Tibial artery (tissue), 4 donors: ENCODE results near the gene ARSI.

Experiments used
- DNase-seq, 2 donors: peaks; one replicate each; pipeline ENCODE4 v3.0.0-alpha.2; 2019
- H3K27ac ChIP-seq, 2 donors: fragments of 200-600 bp; sonication (generic) in 1 of 2; 1 replicate in 1 of 2; 2 replicates in 1 of 2; pipeline ENCODE4 v1.5.1; 2018 to 2019; ENCODE audit warnings: mild to moderate bottlenecking in 1 of 2
- H3K27me3 ChIP-seq, 2 donors: fragments of 200-600 bp; sonication (generic) in 1 of 2; one replicate each; pipeline versions ENCODE4 v1.5.1 to v1.6.0; 2016 to 2019
- H3K36me3 ChIP-seq, 3 donors: fragments of 200-600 bp; sonication (generic) in 2 of 3; one replicate each; pipeline ENCODE4 v1.5.1; 2016 to 2019; ENCODE audit warnings: mild to moderate bottlenecking in 2 of 3
- H3K4me1 ChIP-seq, 4 donors: fragments of 200-600 bp; sonication (generic) in 2 of 4; 1 replicate in 3 of 4; 2 replicates in 1 of 4; pipeline ENCODE4 v1.5.1; 2016 to 2019
- H3K4me3 ChIP-seq, 2 donors: fragments of 200-600 bp; sonication (generic) in 1 of 2; 1 replicate in 1 of 2; 2 replicates in 1 of 2; pipeline ENCODE4 v1.5.1; 2018 to 2019; ENCODE audit warnings: mild to moderate bottlenecking in 2 of 2
- H3K9me3 ChIP-seq, 3 donors: fragments of 200-600 bp; sonication (generic) in 1 of 3; one replicate each; pipeline ENCODE4 v1.5.1; 2016 to 2019
- CTCF ChIP-seq, 2 experiments: fragments of 200-600 bp in 1 of 2; fragments of 450-650 bp in 1 of 2; IDR thresholded peaks; one replicate each; pipeline ENCODE4 v1.5.1; 2017 to 2019; ENCODE audit warnings: antibody characterized with exemption in 2 of 2, mild to moderate bottlenecking in 1 of 2, moderate library complexity in 1 of 2
- intact Hi-C: fragments of 100-400 bp; cut with DNase I; formaldehyde crosslinking; loops from one replicate; pipeline ENCODE4 v1.15.0; 2023; ENCODE audit warnings: low total_unique reads

Gene ARSI

GRCh38 chr5:150297934-150298595 lies 4.6 kb downstream of the ARSI start:
- Histone ChIP-seq H3K4me3 (no peak overlapping the region), H3K4me1 (peaks cover 0 to 23% (median 12%) of the 10 kb centered on the region in 4 donors), H3K36me3 (no peaks in the 10 kb centered on the region), H3K27ac (no peak overlapping the region), H3K27me3 (no peaks in the 10 kb centered on the region), H3K9me3 (no peaks in the 10 kb centered on the region)
- DNase-seq: peak in 1 of 2 donors; percentile 57
- intact Hi-C loops: no loop called here
- TF ChIP-seq CTCF (IDR thresholded peaks at IDR 0.05): no peak

GRCh38 chr5:150297236-150297890 lies 5.3 kb downstream of the ARSI start:
- Histone ChIP-seq H3K27me3 (no peaks in the 10 kb centered on the region), H3K4me1 (peaks cover 0 to 16% (median 6%) of the 10 kb centered on the region in 4 donors), H3K9me3 (no peaks in the 10 kb centered on the region), H3K36me3 (no peaks in the 10 kb centered on the region), H3K4me3 (no peak overlapping the region), H3K27ac (no peak overlapping the region)
- DNase-seq: peak in 1 of 2 donors; percentile 47
- no peak for TF ChIP-seq CTCF (IDR thresholded peaks at IDR 0.05)
- intact Hi-C loops: no loop called here

- Histone ChIP-seq H3K9me3 (no peaks in the 10 kb centered on the region), H3K4me3 (no peak overlapping the region), H3K36me3 (no peaks in the 10 kb centered on the region), H3K4me1 (peaks cover 0 to 9% (median 0%) of the 10 kb centered on the region in 4 donors), H3K27ac (no peak overlapping the region), H3K27me3 (no peaks in the 10 kb centered on the region)
- TF ChIP-seq CTCF (IDR thresholded peaks at IDR 0.05): no peak
- intact Hi-C loops: no loop called here
- DNase-seq: no peak
Measured at GRCh38 chr5:150296496-150296895, 6.2 kb downstream of the ARSI start.

GRCh38 chr5:150295741-150296486 lies 6.8 kb downstream of the ARSI start:
- Histone ChIP-seq H3K9me3 (no peaks in the 10 kb centered on the region), H3K4me3 (no peak overlapping the region), H3K36me3 (no peaks in the 10 kb centered on the region), H3K4me1 (peaks cover 0 to 9% (median 0%) of the 10 kb centered on the region in 4 donors), H3K27me3 (peaks cover 0 to 4% of the 10 kb centered on the region in 2 donors), H3K27ac (no peak overlapping the region)
- intact Hi-C loops: no loop called here
- TF ChIP-seq CTCF (IDR thresholded peaks at IDR 0.05): no peak
- no peak for DNase-seq

GRCh38 chr5:150295172-150295634 lies 7.5 kb downstream of the ARSI start:
- TF ChIP-seq CTCF (IDR thresholded peaks at IDR 0.05): no peak
- no peaks in the 10 kb centered on the region for H3K9me3 ChIP-seq
- intact Hi-C loops: no loop called here
- peaks cover 0 to 4% of the 10 kb centered on the region in 2 donors for H3K27me3 ChIP-seq
- DNase-seq: no peak
- H3K4me1 ChIP-seq: peaks cover 0 to 9% (median 0%) of the 10 kb centered on the region in 4 donors
- H3K36me3 ChIP-seq: no peaks in the 10 kb centered on the region
- no peak overlapping the region for H3K4me3 ChIP-seq
- no peak overlapping the region for H3K27ac ChIP-seq
